ENCODE data around the gene MSLN.

MSLN gene

GRCh38 chr16:733382-734207 is 26.9 kb upstream of the MSLN start:
- DNase-seq (ENCODE audit: extremely low read depth, insufficient read length): peak; percentile 26
- peaks cover 26% of the 10 kb centered on the region for H3K36me3 ChIP-seq (ENCODE audit: control insufficient read depth, insufficient read depth, low read length)
- no peak overlapping the region for H3K4me3 ChIP-seq (replicated peaks; ENCODE audit: low read depth, low read length)
- H3K27me3 ChIP-seq (replicated peaks; ENCODE audit: control insufficient read depth, insufficient read depth, low read length): no peaks in the 10 kb centered on the region
- peak; percentile 58 for TF ChIP-seq CTCF (IDR thresholded peaks at IDR 0.05; ENCODE audit: insufficient read depth, low read length, poor library complexity, severe bottlenecking)

GRCh38 chr16:734208-734980 is 26.1 kb upstream of the MSLN start:
- no peak overlapping the region for H3K4me3 ChIP-seq (replicated peaks; ENCODE audit: low read depth, low read length)
- no peak for TF ChIP-seq CTCF (IDR thresholded peaks at IDR 0.05; ENCODE audit: insufficient read depth, low read length, poor library complexity, severe bottlenecking)
- H3K27me3 ChIP-seq (replicated peaks; ENCODE audit: control insufficient read depth, insufficient read depth, low read length): no peaks in the 10 kb centered on the region
- H3K36me3 ChIP-seq (ENCODE audit: control insufficient read depth, insufficient read depth, low read length): peaks cover 26% of the 10 kb centered on the region
- peak; percentile 13 for DNase-seq (ENCODE audit: extremely low read depth, insufficient read length)

- H3K36me3 ChIP-seq (ENCODE audit: control insufficient read depth, insufficient read depth, low read length): peaks cover 24% of the 10 kb centered on the region
- no peak overlapping the region for H3K4me3 ChIP-seq (replicated peaks; ENCODE audit: low read depth, low read length)
- no peaks in the 10 kb centered on the region for H3K27me3 ChIP-seq (replicated peaks; ENCODE audit: control insufficient read depth, insufficient read depth, low read length)
- no peak for DNase-seq (ENCODE audit: extremely low read depth, insufficient read length)
- TF ChIP-seq CTCF (IDR thresholded peaks at IDR 0.05; ENCODE audit: insufficient read depth, low read length, poor library complexity, severe bottlenecking): no peak
Observed at GRCh38 chr16:734981-735881, 25.3 kb upstream of the MSLN start.

- no peak for TF ChIP-seq CTCF (IDR thresholded peaks at IDR 0.05; ENCODE audit: insufficient read depth, low read length, poor library complexity, severe bottlenecking)
- Histone ChIP-seq H3K36me3 (ENCODE audit: control insufficient read depth, insufficient read depth, low read length) (peaks cover 20% of the 10 kb centered on the region), H3K4me3 (replicated peaks; ENCODE audit: low read depth, low read length) (no peak overlapping the region), H3K27me3 (replicated peaks; ENCODE audit: control insufficient read depth, insufficient read depth, low read length) (no peaks in the 10 kb centered on the region)
- peak; percentile 57 for DNase-seq (ENCODE audit: extremely low read depth, insufficient read length)
Observed at GRCh38 chr16:735982-736453, 24.5 kb upstream of the MSLN start.

- H3K27me3 ChIP-seq (replicated peaks; ENCODE audit: control insufficient read depth, insufficient read depth, low read length): no peaks in the 10 kb centered on the region
- H3K4me3 ChIP-seq (replicated peaks; ENCODE audit: low read depth, low read length): no peak overlapping the region
- peak; percentile 20 for DNase-seq (ENCODE audit: extremely low read depth, insufficient read length)
- H3K36me3 ChIP-seq (ENCODE audit: control insufficient read depth, insufficient read depth, low read length): peaks cover 19% of the 10 kb centered on the region
- no peak for TF ChIP-seq CTCF (IDR thresholded peaks at IDR 0.05; ENCODE audit: insufficient read depth, low read length, poor library complexity, severe bottlenecking)
Observed at GRCh38 chr16:736936-737481, 23.5 kb upstream of the MSLN start.
